Upper lobe of left lung (tissue), 4 donors: ENCODE data around the gene PTPRD.

Source experiments
- CTCF ChIP-seq, 6 experiments: fragments of 450-650 bp in 4 of 6; fragments of 200-600 bp in 2 of 6; sonication (generic) in 2 of 6; IDR thresholded peaks; one replicate each; pipeline ENCODE4 v1.5.1; 2016 to 2019; ENCODE audit warnings: antibody characterized with exemption in 6 of 6
- POLR2A ChIP-seq, 4 donors: fragments of 450-650 bp; IDR thresholded peaks; one replicate each; pipeline ENCODE4 v1.5.1; 2016 to 2017; ENCODE audit warnings: antibody characterized with exemption in 4 of 4, mild to moderate bottlenecking in 2 of 4
- POLR2AphosphoS5 ChIP-seq, 2 donors: sonication (generic); formaldehyde crosslinking; IDR thresholded peaks; one replicate each; pipeline ENCODE4 v1.5.1; 2017; ENCODE audit warnings: antibody characterized with exemption in 2 of 2

GRCh38 chr9:9914174-9914573 is 698.6 kb downstream of the PTPRD start:
- TF ChIP-seq CTCF (IDR thresholded peaks at IDR 0.05) = no peak
- TF ChIP-seq POLR2AphosphoS5 (IDR thresholded peaks at IDR 0.05) = no peak
- TF ChIP-seq POLR2A (IDR thresholded peaks at IDR 0.05) = no peak
